ES-I3 (cell line): Measurements from ENCODE around the gene UBE2A.

Experiments used
- H3K36me3 ChIP-seq: 2 replicates; pipeline ENCODE4 v1.6.1; 2013; ENCODE audit warnings: mild to moderate bottlenecking, low read length, control low read depth, moderate library complexity; ENCODE audit not compliant: insufficient read depth
- H3K4me1 ChIP-seq: 2 replicates; pipeline ENCODE4 v1.6.1; 2013; ENCODE audit warnings: mild to moderate bottlenecking, control low read depth, low read length; ENCODE audit not compliant: insufficient read depth
- H3K9ac ChIP-seq: 2 replicates; pipeline ENCODE4 v1.6.1; 2013; ENCODE audit warnings: low read depth, mild to moderate bottlenecking, low read length, moderate library complexity
- H3K9me3 ChIP-seq: 2 replicates; pipeline ENCODE4 v1.6.1; 2013; ENCODE audit warnings: mild to moderate bottlenecking, low read length, moderate library complexity; ENCODE audit not compliant: control insufficient read depth, insufficient read depth

UBE2A gene

DNA sequence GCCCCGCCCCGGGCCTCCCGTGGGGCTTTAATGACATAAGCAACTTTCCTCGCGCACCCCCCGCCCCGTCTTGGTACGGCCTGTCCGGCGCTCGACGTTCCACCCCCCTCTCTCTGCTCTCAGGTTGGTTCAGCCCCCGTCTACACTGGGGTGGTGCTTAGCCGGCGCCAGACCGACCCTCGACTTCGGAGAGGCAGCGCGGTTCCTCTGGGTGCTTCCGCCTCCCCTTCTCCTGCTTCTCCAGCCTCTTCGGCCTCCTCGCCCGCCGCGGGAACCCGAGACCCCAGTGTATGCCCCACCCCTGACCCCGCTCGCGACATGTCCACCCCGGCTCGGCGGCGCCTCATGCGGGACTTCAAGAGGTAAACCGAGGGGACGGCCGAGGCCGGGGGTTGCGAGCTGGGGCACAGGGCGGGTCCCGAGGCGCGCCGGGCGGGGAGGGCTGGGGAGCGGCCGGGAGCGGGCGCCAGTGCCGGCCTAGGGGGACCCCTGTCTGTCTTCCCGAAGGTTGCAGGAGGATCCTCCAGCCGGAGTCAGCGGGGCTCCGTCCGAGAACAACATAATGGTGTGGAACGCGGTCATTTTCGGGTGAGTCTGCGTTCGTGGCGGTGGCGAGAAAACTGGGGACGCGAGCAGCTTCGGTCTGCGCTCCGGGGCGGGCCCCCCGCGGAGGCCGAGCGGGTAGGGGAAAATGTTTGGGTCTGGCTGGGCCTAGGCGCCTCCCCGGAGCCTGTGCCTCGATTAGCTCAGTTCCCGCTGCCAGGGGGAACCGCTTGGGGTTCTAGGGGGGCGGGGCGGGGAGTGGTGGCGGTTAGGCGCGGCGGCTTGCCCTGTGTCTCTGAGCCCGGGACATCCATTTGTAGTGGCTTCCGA, at the start of gene UBE2A:
Gene UBE2A (plus strand): TSS at position 170 of the 873 bp plus-strand sequence. CDS start 149 bp downstream, at position 319.
- H3K9ac ChIP-seq, result peak within 1 kb of the TSS; percentile 72
- no peaks in the 10 kb centered on the region for H3K9me3 ChIP-seq
- H3K4me1 ChIP-seq, result peaks cover 7% of the 10 kb centered on the region; the same call in 1 of the 2 replicates
- H3K36me3 ChIP-seq, result peaks cover 7% of the 10 kb centered on the region; the same call in 1 of the 2 replicates

DNA sequence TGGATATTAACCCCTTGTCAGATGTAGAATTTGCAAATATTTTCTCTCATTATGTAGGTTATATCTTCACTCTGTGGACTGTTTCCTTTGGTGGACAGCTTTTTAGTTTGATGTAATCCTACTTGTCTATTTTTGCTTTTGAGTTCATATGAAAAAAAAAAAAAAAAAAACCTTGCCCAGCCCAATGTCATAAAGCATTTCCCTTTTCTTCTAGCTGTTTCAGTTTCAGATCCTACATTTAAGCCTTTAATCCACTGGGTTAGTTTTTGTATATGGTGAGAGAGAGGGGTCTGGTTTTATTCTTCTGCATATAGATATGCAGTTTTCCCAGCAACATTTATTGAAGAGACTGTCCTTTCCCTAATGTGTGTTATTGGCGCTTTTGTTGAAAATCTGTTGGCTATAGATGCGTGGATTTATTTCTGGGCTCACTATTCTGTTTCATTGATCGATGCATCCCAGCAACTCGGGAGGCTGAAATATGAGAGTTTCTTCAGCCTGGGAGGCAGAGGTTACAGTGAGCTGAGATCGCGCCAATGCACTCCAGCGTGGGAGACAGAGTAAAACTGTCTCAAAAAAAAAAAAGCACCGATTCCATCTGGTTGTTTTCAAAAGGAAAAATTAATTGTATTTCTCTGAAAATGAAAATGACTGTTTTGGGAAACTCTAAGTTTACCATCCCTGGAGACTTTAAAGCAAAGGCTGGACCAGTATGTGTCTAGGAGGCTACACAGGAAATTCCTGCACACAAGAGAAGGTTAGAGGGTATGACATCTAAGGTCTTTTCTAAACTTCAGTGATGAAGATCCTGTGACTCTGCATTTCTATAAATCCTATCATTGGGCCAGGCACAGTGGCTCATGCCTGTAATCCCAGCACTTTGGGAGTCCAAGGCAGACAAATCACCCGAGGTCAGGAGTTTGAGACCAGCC, 44.8 kb upstream of the UBE2A start:
- Histone ChIP-seq H3K9me3 (no peaks in the 10 kb centered on the region), H3K9ac (no peak overlapping the region), H3K4me1 (no peaks in the 10 kb centered on the region), H3K36me3 (no peaks in the 10 kb centered on the region; the same call in 1 of the 2 replicates)

DNA sequence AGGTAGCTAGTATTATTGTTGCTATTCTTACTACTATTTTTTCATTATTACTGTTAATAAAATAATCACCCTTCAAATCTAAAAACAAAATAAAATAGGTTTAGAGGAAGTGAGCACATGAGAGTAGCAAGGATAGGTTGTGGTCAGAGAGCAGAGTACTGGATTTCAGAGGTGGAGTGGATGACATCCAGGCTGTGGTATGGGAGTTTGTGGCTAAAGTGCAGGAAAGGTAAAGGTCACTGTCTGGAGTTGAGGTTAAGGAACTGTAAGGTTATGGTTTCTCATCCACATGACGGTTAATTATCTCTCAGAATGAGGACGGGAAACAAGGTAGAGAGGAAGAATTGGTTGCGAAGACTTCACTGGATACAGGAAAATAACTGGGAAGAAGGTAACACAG, 36.9 kb upstream of the UBE2A start:
- H3K4me1 ChIP-seq, result peaks cover 10% of the 10 kb centered on the region
- H3K9me3 ChIP-seq, result no peaks in the 10 kb centered on the region
- H3K9ac ChIP-seq, result no peak overlapping the region
- peaks cover 3% of the 10 kb centered on the region for H3K36me3 ChIP-seq

DNA sequence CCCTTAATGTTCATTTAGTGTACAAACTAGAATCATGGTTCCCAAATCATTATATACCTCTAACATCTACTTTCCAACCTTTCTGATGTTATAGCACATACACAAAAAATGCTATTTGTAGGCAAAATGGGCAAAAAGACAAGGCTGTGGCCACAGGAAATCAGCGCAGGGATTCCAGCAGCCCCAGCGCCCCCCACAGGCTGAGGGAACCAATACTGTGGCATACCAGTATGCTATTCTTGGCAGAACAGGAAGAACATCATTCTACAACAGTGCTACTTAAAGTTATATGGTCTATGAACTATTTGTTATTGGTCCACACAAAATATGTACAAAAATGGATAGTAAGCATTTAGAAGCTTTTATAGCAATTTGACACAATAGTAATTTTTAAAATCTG, 34.5 kb upstream of the UBE2A start:
- Histone ChIP-seq H3K36me3 (peaks cover 3% of the 10 kb centered on the region), H3K9ac (no peak overlapping the region), H3K4me1 (peaks cover 10% of the 10 kb centered on the region), H3K9me3 (no peaks in the 10 kb centered on the region)

DNA sequence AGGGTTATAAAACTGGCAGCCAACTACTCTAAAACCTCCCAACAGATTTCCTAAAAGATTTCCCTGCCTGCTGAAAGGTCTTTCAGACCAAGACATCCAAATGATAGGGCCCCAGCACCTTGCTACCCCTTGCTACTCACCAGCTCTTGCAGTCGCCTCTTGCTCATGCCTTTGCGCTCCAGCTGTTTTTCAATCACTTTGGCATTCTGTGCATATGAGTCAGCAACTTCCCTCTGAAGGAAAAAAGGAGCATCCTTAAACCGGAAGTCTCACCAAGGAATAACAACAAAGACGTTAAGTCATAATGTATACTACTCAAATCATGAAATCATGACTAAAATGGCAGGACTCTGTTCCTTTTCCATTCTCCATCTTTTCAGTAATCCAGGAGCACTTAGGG, 33.2 kb upstream of the UBE2A start:
- Histone ChIP-seq H3K9ac (no peak overlapping the region), H3K9me3 (no peaks in the 10 kb centered on the region), H3K4me1 (peaks cover 10% of the 10 kb centered on the region), H3K36me3 (peaks cover 3% of the 10 kb centered on the region)

DNA sequence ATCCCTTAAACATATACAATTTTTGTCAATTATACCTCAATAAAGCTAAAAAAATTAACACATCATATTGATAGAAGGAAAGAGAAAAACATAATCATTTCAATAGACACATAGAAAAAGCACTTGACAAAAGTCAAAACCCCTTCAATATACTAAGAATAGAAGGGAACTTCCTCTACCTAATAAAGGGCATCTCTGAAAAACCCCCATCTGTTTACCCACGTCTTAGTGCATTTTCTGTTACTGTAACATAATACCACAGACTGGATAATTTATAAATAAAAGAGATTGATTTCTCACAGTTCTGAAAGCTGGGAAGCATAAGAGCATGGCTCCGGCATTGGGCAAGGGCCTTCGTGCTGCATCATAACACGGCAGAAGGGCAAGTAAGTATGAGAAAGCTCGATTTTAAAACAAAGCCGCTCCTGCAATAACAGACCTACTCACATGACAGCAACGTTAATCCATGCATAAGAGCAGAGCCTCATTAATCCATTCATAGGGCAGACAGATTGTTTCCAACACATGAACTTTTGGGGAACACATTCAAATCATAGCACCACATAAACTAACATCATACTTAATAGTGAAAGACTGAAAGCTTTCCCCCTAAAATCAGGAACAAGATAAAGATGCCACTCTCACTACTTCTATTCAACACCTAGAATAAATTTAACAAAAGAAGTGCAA, 24.9 kb upstream of the UBE2A start:
- Histone ChIP-seq H3K36me3 (no peaks in the 10 kb centered on the region), H3K9ac (no peak overlapping the region), H3K4me1 (no peaks in the 10 kb centered on the region), H3K9me3 (no peaks in the 10 kb centered on the region)

DNA sequence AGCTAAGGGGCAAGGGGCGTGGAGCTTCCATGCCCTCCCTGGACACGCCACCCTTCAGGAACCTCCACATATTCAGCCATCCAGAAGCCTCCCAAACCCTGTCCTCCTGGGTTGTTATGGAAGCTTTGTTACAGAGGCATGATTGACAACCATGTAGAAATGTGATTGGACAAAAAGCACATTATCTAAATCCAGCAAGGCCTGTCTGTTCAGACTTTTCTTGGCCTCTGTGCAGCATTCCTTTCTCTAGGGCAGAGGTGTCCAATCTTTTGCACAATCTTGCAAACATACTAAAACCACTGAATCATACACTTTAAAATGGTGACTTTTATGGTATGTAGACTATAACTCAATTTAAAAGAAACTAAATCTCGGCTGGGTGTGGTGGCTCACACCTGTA, 21.9 kb upstream of the UBE2A start:
- H3K36me3 ChIP-seq, result no peaks in the 10 kb centered on the region
- H3K9ac ChIP-seq, result no peak overlapping the region
- H3K9me3 ChIP-seq, result no peaks in the 10 kb centered on the region
- no peaks in the 10 kb centered on the region for H3K4me1 ChIP-seq

DNA sequence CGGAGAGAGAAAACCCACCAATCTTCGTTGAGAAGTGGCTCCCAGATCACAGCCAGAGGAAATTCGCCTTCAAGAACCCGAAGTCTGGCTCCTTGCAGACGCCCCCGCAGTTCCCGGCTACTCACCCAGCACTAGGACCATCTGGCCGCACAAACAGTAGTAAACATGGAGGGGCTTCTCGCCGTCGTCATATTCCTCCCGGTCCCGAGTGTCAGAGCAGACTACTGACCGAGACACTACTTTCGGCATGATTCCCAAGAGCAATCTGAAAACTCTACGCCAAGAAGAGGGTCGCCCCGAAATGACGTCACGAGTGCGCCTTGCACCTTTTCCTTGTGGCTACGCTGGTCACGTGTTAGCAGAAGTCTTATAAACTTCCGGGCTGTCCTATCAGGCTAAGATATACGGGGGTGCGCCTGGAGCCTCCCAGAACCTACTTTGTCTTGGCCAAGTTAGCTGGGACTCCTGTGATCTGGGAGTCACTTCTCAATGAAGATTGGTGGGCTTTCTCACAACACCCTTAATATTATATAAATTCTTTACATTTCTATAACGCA, 9.2 kb upstream of the UBE2A start, which contains the start of gene STEEP1:
Gene STEEP1 (minus strand): TSS at position 303 of the 557 bp plus-strand sequence. CDS start 54 bp downstream, at position 249.
- peak within 1 kb of the TSS; percentile 75 for H3K9ac ChIP-seq
- no peaks in the 10 kb centered on the region for H3K36me3 ChIP-seq

DNA sequence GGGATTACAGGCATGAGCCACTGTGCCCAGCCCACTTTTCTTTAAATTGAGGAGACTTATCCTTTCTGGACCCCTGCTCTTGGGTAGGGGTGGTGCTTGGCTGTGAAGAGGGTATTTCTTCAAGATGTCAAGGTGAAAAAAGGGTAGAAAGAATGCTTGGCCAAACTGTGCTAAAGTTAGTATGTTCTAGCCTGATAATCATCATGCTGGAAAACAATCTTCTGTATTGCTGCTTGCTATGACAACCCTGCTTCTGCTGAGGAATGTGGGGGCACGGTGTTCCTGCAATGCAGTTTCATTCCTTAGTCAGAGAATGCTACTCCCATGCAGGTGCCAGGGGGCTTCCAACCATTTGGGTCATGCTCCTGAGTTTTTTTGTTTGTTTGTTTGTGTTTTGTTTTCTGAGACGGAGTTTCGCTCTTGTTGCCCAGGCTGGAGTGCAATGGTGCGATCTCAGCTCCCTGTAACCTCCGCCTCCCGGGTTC, 4.0 kb upstream of the UBE2A start:
- Histone ChIP-seq H3K9me3 (no peaks in the 10 kb centered on the region), H3K9ac (no peak overlapping the region), H3K4me1 (peaks cover 1% of the 10 kb centered on the region; the same call in 1 of the 2 replicates), H3K36me3 (no peaks in the 10 kb centered on the region)

More for the DNA sequence above, 9.2 kb upstream of the UBE2A start, which contains the start of gene STEEP1:
- Histone ChIP-seq H3K4me1 (no peaks in the 10 kb centered on the region), H3K9me3 (no peaks in the 10 kb centered on the region)

DNA sequence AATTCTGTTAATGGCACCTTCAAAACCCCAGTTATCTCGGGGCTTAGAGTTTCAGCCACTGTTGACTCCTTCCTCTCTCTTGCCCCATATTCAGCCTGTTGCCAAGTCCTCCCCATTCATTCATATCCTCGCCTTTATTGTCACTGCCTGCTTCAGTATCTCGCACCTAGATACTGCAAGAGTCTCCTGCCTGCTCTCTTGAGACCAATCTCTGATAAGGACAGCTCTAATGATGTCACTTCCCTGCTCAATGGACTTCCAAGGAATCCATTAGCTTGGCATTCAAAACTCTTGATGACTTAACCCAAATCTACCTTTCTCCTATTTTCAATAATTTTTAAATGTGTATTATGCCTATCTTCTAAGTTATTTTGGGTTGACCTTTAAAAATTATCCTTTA, 1.1 kb upstream of the UBE2A start:
- Histone ChIP-seq H3K4me1 (peaks cover 7% of the 10 kb centered on the region; the same call in 1 of the 2 replicates), H3K36me3 (peaks cover 7% of the 10 kb centered on the region; the same call in 1 of the 2 replicates), H3K9me3 (no peaks in the 10 kb centered on the region), H3K9ac (peak overlapping the region; percentile 72; the same call in 1 of the 2 replicates)

DNA sequence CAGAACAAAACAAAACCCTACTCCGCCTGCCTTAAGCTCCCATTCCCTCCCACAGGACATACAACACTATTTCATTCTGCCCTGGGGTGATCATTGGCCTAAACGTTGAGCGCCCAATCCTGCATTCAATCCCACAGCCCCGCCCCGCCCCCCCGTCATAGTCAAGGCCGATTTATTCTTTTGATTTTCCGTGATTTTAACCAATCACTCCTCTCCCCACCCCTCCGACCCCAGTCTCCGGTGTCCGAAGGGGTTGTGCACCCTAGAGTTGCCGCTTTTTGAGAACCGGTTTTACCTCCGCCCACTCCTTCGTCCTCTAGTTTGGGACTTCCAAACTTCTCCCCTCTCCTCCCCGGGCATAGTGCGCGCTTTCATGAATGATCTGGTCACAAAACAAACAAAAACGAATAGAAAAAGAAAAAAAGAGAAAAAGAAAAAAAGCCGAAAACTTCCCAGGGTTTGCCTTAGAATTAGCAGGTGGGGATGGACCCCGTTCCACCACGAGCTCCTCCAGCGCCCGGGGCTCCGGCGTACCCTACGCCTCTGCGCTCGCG, 446 bp upstream of the UBE2A start:
- Histone ChIP-seq H3K9ac (peak overlapping the region; percentile 72), H3K4me1 (peaks cover 7% of the 10 kb centered on the region; the same call in 1 of the 2 replicates), H3K36me3 (peaks cover 7% of the 10 kb centered on the region; the same call in 1 of the 2 replicates), H3K9me3 (no peaks in the 10 kb centered on the region)

DNA sequence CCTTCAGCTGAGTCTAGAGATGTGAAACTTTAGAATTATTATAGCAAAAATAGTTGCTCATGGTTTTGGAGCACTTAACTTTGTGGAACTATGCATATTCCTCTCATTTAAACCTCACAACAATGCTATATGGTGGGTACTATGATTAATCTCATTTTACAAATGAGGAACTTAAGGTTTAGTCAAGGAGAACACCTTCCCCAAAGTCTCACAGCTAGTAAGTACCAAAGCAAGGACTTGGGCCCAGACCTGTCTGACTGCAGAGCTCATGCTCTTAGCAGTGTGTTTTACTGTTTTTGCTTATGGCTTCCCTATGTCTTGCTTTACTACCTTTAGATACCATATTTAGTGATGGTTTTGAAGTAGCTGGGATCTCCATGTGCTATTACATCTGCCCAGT, 5.1 kb downstream of the UBE2A start:
- H3K4me1 ChIP-seq, result peaks cover 7% of the 10 kb centered on the region; the same call in 1 of the 2 replicates
- H3K36me3 ChIP-seq, result peaks cover 7% of the 10 kb centered on the region; the same call in 1 of the 2 replicates

DNA sequence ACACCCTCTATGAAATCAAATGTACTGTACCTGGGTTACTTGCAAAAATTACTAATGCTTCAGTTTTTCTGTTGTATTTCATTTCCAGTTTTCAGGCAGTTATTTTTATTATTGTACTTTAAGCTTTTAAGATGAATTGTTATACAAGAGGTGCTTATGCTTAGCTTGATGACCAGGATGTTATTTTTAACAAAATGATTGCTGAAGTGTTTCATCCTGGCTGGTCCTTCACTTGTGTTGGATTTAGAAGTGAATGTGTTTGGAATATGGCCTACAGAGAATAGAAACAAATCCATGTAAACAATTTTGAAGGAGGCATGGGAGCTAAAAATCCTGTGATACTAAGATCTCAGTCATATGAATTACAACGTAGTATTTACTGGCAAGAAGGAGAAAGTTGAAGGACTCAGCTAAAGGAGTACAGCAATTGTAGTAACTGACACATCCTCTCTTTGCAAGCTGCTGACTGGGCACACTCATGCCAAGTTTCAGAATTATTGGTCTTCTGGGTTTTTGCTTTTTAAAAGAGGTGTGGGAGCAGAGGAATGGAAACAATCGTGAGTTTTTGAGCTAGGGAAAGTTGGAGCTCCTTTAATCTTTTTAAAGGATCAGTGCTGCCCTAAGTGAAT, 9.2 kb downstream of the UBE2A start:
- H3K36me3 ChIP-seq, result no peaks in the 10 kb centered on the region
- H3K9me3 ChIP-seq, result no peaks in the 10 kb centered on the region
- H3K9ac ChIP-seq, result no peak overlapping the region
- H3K4me1 ChIP-seq, result no peaks in the 10 kb centered on the region

More for the DNA sequence above, 5.1 kb downstream of the UBE2A start:
- Histone ChIP-seq H3K9me3 (no peaks in the 10 kb centered on the region), H3K9ac (no peak overlapping the region)
